Nephron (organoid): Measurements from ENCODE around the gene GTF2H4.

Source experiments
- H3K27ac Mint-ChIP-seq, 3 experiments: 2 replicates each; pipeline ENCODE4 v1.8.0; 2020; ENCODE audit warnings: mixed read lengths in 3 of 3, mild to moderate bottlenecking in 2 of 3, moderate library complexity in 1 of 3
- H3K27me3 Mint-ChIP-seq: 2 replicates; pipeline ENCODE4 v1.8.0; 2021; ENCODE audit warnings: low read depth, mild to moderate bottlenecking, moderate library complexity, mixed read lengths
- H3K36me3 Mint-ChIP-seq: 2 replicates; pipeline ENCODE4 v1.8.0; 2020; ENCODE audit warnings: low read depth, mixed read lengths
- H3K4me1 Mint-ChIP-seq: 2 replicates; pipeline ENCODE4 v1.8.0; 2020; ENCODE audit warnings: mixed read lengths
- H3K4me3 Mint-ChIP-seq, 3 experiments: 2 replicates each; pipeline ENCODE4 v1.8.0; 2020; ENCODE audit warnings: mild to moderate bottlenecking in 3 of 3, mixed read lengths in 3 of 3, moderate library complexity in 2 of 3
- H3K9me3 Mint-ChIP-seq: 2 replicates; pipeline ENCODE4 v1.8.0; 2020; ENCODE audit warnings: mixed read lengths
- CTCF ChIP-seq, 3 experiments: fragments of 200-600 bp; sonication (generic); IDR thresholded peaks; one replicate each; pipeline ENCODE4 v1.5.0; 2021; ENCODE audit warnings: antibody characterized with exemption in 3 of 3; ENCODE audit not compliant: unreplicated experiment in 3 of 3

Gene GTF2H4

GRCh38 chr6:30932665-30933365 lies 24.8 kb downstream of the GTF2H4 start:
- peaks cover 16% of the 10 kb centered on the region for H3K36me3 Mint-ChIP-seq
- H3K4me3 Mint-ChIP-seq, result no peak overlapping the region
- H3K27me3 Mint-ChIP-seq, result peaks cover 31% of the 10 kb centered on the region

GRCh38 chr6:30935018-30935417 lies 27.0 kb downstream of the GTF2H4 start:
- no peak overlapping the region for H3K4me3 Mint-ChIP-seq
- H3K9me3 Mint-ChIP-seq, result no peaks in the 10 kb centered on the region
- H3K4me1 Mint-ChIP-seq, result peaks cover 8% of the 10 kb centered on the region
- no peak for TF ChIP-seq CTCF (IDR thresholded peaks at IDR 0.05; ENCODE audit: unreplicated experiment in 3 of 3)
- no peaks in the 10 kb centered on the region for H3K36me3 Mint-ChIP-seq
- no peak overlapping the region for H3K27ac Mint-ChIP-seq
- peaks cover 38% of the 10 kb centered on the region for H3K27me3 Mint-ChIP-seq

More at GRCh38 chr6:30932665-30933365, 24.8 kb downstream of the GTF2H4 start:
- TF ChIP-seq CTCF (IDR thresholded peaks at IDR 0.05; ENCODE audit: unreplicated experiment in 3 of 3), result no peak
- Mint-ChIP-seq H3K4me1 (peaks cover 8% of the 10 kb centered on the region), H3K27ac (no peak overlapping the region), H3K9me3 (peaks cover 4% of the 10 kb centered on the region)

- H3K4me1 Mint-ChIP-seq, result peaks cover 8% of the 10 kb centered on the region
Observed at GRCh38 chr6:30937265-30937664, 29.3 kb downstream of the GTF2H4 start.

GRCh38 chr6:30938730-30939129 lies 30.7 kb downstream of the GTF2H4 start:
- Mint-ChIP-seq H3K9me3 (no peaks in the 10 kb centered on the region), H3K27me3 (peaks cover 53% of the 10 kb centered on the region), H3K36me3 (no peaks in the 10 kb centered on the region), H3K27ac (no peak overlapping the region), H3K4me1 (peaks cover 13% of the 10 kb centered on the region), H3K4me3 (no peak overlapping the region)
- no peak for TF ChIP-seq CTCF (IDR thresholded peaks at IDR 0.05; ENCODE audit: unreplicated experiment in 3 of 3)

More at GRCh38 chr6:30937265-30937664, 29.3 kb downstream of the GTF2H4 start:
- TF ChIP-seq CTCF (IDR thresholded peaks at IDR 0.05; ENCODE audit: unreplicated experiment in 3 of 3), result no peak
- H3K36me3 Mint-ChIP-seq, result no peaks in the 10 kb centered on the region
- H3K27ac Mint-ChIP-seq, result no peak overlapping the region
- peaks cover 43% of the 10 kb centered on the region for H3K27me3 Mint-ChIP-seq
- no peaks in the 10 kb centered on the region for H3K9me3 Mint-ChIP-seq
- no peak overlapping the region for H3K4me3 Mint-ChIP-seq

- TF ChIP-seq CTCF (IDR thresholded peaks at IDR 0.05; ENCODE audit: unreplicated experiment in 3 of 3), result no peak
- Mint-ChIP-seq H3K27ac (no peak overlapping the region), H3K4me3 (no peak overlapping the region), H3K36me3 (no peaks in the 10 kb centered on the region), H3K4me1 (peaks cover 13% of the 10 kb centered on the region), H3K27me3 (peaks cover 48% of the 10 kb centered on the region), H3K9me3 (no peaks in the 10 kb centered on the region)
Observed at GRCh38 chr6:30939473-30939872, 31.5 kb downstream of the GTF2H4 start.
